HFFc6 (cell line): Measurements from ENCODE around the gene MARCHF10. TPM values are rescaled to one million over a fixed set of nuclear protein-coding genes. Genes with fewer than 3 reads are reported as not detected.

Experiments
- DNase-seq: peaks from one replicate; pipeline ENCODE4 v3.0.0-alpha.2; 2018
- H3K27ac Mint-ChIP-seq: 2 replicates; pipeline ENCODE4 v1.8.0; 2020; ENCODE audit warnings: mild to moderate bottlenecking, mixed read lengths
- H3K27me3 Mint-ChIP-seq: 2 replicates; pipeline ENCODE4 v1.8.0; 2021; ENCODE audit warnings: mild to moderate bottlenecking, moderate library complexity, mixed read lengths; ENCODE audit not compliant: insufficient read depth
- H3K36me3 Mint-ChIP-seq: 2 replicates; pipeline ENCODE4 v1.8.0; 2021; ENCODE audit warnings: low read depth, mixed read lengths
- H3K4me1 Mint-ChIP-seq: 2 replicates; pipeline ENCODE4 v1.8.0; 2020; ENCODE audit warnings: low read depth, mixed read lengths
- H3K4me3 Mint-ChIP-seq: 2 replicates; pipeline ENCODE4 v1.8.0; 2020; ENCODE audit warnings: mild to moderate bottlenecking, moderate library complexity, mixed read lengths
- H3K9me3 Mint-ChIP-seq: 2 replicates; pipeline ENCODE4 v1.8.0; 2020; ENCODE audit warnings: mild to moderate bottlenecking, mixed read lengths
- total RNA-seq, 6 experiments: library from RNA; stranded (reverse); fragmentation: NEBNext Ultra II Directional; extraction: Animal tissue kit (Norgen Biotek cat#: 25700); gene quantifications; 2 replicates in 1 of 6; 3 replicates in 5 of 6; pipeline ENCODE4 v1.2.3, GENCODE V29; 2021
- TF ChIP-seq, protein P1 (sequence below): fragments of 200-600 bp; sonication (generic); IDR thresholded peaks from 2 replicates; pipeline ENCODE4 v1.5.0; 2021; ENCODE audit warnings: antibody characterized with exemption, mild to moderate bottlenecking

MARCHF10 gene
- total RNA-seq, 6 experiments from 2014 or later: 0.46 to 1.5 (median 0.89) TPM

DNA sequence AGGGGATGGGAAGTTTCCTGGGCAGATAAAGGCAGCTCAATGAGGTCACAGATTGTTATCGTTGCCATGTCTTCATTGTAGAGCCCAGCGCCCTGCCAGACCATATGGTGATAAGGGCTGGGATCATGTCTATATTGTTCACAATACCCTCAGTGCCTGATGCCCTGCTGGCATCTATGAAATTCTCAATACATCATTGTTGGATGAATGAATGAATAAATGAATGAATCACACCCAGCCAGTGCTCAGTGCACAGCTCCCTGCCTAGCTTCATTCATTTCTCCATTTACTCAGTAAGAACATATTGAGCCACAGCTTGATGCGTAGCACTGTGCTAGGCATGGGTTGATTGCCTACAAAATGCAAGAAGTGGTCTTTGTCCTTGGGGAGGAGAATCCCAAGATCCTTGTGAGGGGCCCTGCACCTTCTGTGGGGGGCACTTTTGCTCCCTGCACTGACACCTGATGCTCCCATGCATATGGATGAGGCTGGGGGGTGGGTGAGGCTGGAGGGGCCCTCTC is 150.9 kb downstream of the MARCHF10 start:
- TF ChIP-seq, protein P1, sequence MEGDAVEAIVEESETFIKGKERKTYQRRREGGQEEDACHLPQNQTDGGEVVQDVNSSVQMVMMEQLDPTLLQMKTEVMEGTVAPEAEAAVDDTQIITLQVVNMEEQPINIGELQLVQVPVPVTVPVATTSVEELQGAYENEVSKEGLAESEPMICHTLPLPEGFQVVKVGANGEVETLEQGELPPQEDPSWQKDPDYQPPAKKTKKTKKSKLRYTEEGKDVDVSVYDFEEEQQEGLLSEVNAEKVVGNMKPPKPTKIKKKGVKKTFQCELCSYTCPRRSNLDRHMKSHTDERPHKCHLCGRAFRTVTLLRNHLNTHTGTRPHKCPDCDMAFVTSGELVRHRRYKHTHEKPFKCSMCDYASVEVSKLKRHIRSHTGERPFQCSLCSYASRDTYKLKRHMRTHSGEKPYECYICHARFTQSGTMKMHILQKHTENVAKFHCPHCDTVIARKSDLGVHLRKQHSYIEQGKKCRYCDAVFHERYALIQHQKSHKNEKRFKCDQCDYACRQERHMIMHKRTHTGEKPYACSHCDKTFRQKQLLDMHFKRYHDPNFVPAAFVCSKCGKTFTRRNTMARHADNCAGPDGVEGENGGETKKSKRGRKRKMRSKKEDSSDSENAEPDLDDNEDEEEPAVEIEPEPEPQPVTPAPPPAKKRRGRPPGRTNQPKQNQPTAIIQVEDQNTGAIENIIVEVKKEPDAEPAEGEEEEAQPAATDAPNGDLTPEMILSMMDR: no peak
- Mint-ChIP-seq H3K9me3 (peaks cover 3% of the 10 kb centered on the region), H3K4me1 (peaks cover 80% of the 10 kb centered on the region), H3K27ac (peak overlapping the region; percentile 32), H3K27me3 (peaks cover 2% of the 10 kb centered on the region; the same call in 1 of the 2 replicates), H3K4me3 (no peak overlapping the region), H3K36me3 (peaks cover 44% of the 10 kb centered on the region)
- no peak for DNase-seq

DNA sequence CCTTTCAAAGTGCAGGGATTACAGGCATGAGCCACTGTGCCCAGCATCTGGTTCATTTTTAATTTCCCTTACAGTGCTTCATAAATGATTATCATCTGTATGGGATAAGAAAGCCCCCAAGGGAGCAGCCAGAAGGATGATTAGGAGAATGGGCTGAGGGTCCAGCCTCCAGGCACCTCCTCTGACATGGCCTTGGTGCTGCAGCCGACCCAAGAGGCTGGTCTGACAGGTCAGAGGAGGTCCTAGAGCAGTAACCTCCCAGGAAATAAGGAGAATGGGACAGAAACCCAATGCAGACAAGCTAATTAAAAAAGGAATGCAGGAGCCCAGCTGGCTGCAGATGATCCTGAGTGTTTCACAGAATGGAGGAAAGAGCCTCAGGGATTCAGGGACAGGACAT is 151.7 kb downstream of the MARCHF10 start:
- H3K36me3 Mint-ChIP-seq: peaks cover 44% of the 10 kb centered on the region
- peaks cover 2% of the 10 kb centered on the region; the same call in 1 of the 2 replicates for H3K27me3 Mint-ChIP-seq
- TF ChIP-seq, protein P1: no peak
- no peak for DNase-seq
- no peak overlapping the region; the same call in 1 of the 2 replicates for H3K4me3 Mint-ChIP-seq
- H3K4me1 Mint-ChIP-seq: peaks cover 82% of the 10 kb centered on the region
- peak overlapping the region; percentile 32 for H3K27ac Mint-ChIP-seq
- H3K9me3 Mint-ChIP-seq: peaks cover 2% of the 10 kb centered on the region

GRCh38 chr17:62655656-62656055 is 152.5 kb downstream of the MARCHF10 start:
- Mint-ChIP-seq H3K4me3 (no peak overlapping the region), H3K9me3 (no peaks in the 10 kb centered on the region; the same call in none of the 2 replicates), H3K4me1 (peaks cover 81% of the 10 kb centered on the region), H3K27me3 (peaks cover 2% of the 10 kb centered on the region; the same call in 1 of the 2 replicates), H3K36me3 (peaks cover 38% of the 10 kb centered on the region), H3K27ac (no peak overlapping the region)
- TF ChIP-seq, protein P1: no peak
- no peak for DNase-seq

DNA sequence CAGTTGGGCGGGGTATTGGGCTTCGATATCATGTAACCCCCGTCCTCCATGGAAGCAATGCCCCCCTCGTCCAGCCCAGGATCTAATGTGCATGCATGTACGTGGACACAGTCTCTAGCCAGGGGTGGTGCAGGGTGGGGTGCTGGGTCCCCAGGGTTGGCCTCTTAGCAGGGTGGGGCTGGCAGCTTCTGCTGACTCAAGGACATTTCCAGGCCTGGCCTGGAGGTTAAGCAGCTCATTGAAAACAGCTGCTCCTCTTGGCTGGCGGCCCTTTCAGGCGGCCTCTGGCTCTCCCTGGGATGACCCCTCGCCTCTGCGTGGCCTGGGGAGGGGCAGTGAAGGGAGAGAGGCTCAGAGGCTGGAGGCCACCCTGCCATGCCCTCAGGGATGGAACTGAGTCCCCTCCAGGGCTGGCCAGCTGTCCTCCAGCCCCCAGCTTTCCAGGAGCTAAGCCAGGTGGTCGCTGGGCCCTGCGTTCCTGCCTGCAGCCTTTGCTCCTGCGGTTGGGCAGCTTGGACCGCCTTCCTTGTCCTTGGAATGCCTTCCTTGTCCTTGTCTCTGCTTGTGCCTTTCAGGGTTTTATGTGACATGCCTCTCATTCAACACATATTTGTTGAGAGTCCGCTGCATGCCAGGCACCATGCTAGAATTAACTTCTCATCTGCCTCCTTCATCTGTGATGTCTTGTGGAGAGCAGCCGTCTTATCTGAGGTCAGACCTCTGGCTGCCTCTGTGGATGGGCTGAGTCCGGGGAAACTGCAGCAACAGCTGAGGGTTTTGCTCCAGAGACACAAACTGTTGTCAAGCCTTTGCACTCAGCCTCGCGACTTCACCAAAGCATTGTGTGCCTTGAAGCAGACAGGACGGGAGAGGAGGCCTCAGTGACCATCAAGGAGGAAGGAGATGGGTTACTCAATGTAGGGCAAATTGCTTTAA is 154.0 kb downstream of the MARCHF10 start:
- peaks cover 77% of the 10 kb centered on the region for H3K4me1 Mint-ChIP-seq
- peaks cover 2% of the 10 kb centered on the region; the same call in 1 of the 2 replicates for H3K27me3 Mint-ChIP-seq
- peak overlapping the region; percentile 82 for H3K4me3 Mint-ChIP-seq
- peak overlapping the region; percentile 89 for H3K27ac Mint-ChIP-seq
- H3K9me3 Mint-ChIP-seq: no peaks in the 10 kb centered on the region
- H3K36me3 Mint-ChIP-seq: peaks cover 27% of the 10 kb centered on the region
- peak; percentile 64 for DNase-seq
- TF ChIP-seq, protein P1: no peak; the same call in 1 of the 2 replicates

- peaks cover 30% of the 10 kb centered on the region for H3K36me3 Mint-ChIP-seq
- TF ChIP-seq, protein P1: no peak
- H3K9me3 Mint-ChIP-seq: no peaks in the 10 kb centered on the region
- H3K27me3 Mint-ChIP-seq: peaks cover 2% of the 10 kb centered on the region; the same call in 1 of the 2 replicates
- peak overlapping the region; percentile 82 for H3K4me3 Mint-ChIP-seq
- H3K4me1 Mint-ChIP-seq: peaks cover 81% of the 10 kb centered on the region
- DNase-seq: peak; percentile 63
- peak overlapping the region; percentile 89 for H3K27ac Mint-ChIP-seq
Observed at GRCh38 chr17:62653002-62653825, 154.9 kb downstream of the MARCHF10 start.
